K562 (cell line): ENCODE results near the gene CAB39. TPM values are rescaled to one million over a fixed set of nuclear protein-coding genes. Genes with fewer than 3 reads are reported as not detected.

ENCODE experiments used
- ATAC-seq: fragments of 200-7000 bp; cut with Tn5 transposase; 3 replicates; pipeline ENCODE4 v1.9.1; 2020; ENCODE audit warnings: moderate library complexity
- BruUV-seq: library from RNA; stranded (reverse); fragments of 400-500 nt; replicated peaks from 2 replicates; lab custom pipeline; 2021; lab: Mats Ljungman, UMichigan
- CTCF ChIA-PET: fragments of 300-600 bp; formaldehyde crosslinking; extraction: SDS; loops from one replicate; lab custom pipeline; 2021; ENCODE audit warnings: low intra/inter-chr PET ratio; lab: Yijun Ruan, JAX
- POLR2A ChIA-PET: fragments of 300-600, 350-650 bp; sonication (Branson Sonifier 250); formaldehyde crosslinking; extraction: SDS; loops from one replicate; lab custom pipeline; 2021; ENCODE audit warnings: antibody characterized with exemption, inconsistent platforms; lab: Yijun Ruan, JAX
- DNase-seq, 4 experiments: peaks; one replicate each; pipeline versions ENCODE4 v3.0.0 to v3.0.0-alpha.2; 2011 to 2018; ENCODE audit warnings: low spot score in 3 of 4, mixed read lengths in 3 of 4; ENCODE audit errors: extremely low read depth in 1 of 4
- FAIRE-seq: peaks from 2 replicates; lab custom pipeline; 2011; peaks lifted over from hg19 to GRCh38; lab: Jason Lieb, UNC
- H2AFZ ChIP-seq: 2 replicates; pipeline ENCODE4 v1.6.0; 2011; ENCODE audit warnings: low read depth, low read length, control low read depth, inconsistent platforms
- H3K27ac ChIP-seq: fragments of 200-600 bp; 3 replicates; pipeline ENCODE4 v1.8.0; 2011; ENCODE audit warnings: low read depth, mild to moderate bottlenecking, control low read depth, inconsistent platforms, low read length, moderate library complexity, mixed read lengths; ENCODE audit errors: extremely low read depth
- H3K27me3 ChIP-seq, 2 experiments: fragments of 300-600 bp in 1 of 2; 2 replicates in 1 of 2; 3 replicates in 1 of 2; pipeline versions ENCODE4 v1.6.0 to v1.8.0; 2011; ENCODE audit warnings: inconsistent platforms in 2 of 2, low read length in 2 of 2, mild to moderate bottlenecking in 1 of 2, mixed read lengths in 1 of 2, moderate library complexity in 1 of 2; ENCODE audit not compliant: control insufficient read depth in 2 of 2, insufficient read depth in 2 of 2
- H3K36me3 ChIP-seq: fragments of 300-600 bp; 3 replicates; pipeline ENCODE4 v1.8.0; 2011; ENCODE audit warnings: mild to moderate bottlenecking, low read length, inconsistent platforms; ENCODE audit not compliant: control insufficient read depth, insufficient read depth
- H3K4me1 ChIP-seq, 2 experiments: fragments of 200-600 bp in 1 of 2; replicated peaks in 1 of 2; 2 replicates in 1 of 2; 3 replicates in 1 of 2; pipeline versions ENCODE4 v1.5.1 to v1.8.0; 2011; ENCODE audit warnings: inconsistent platforms in 2 of 2, low read length in 2 of 2, mild to moderate bottlenecking in 1 of 2, mixed read lengths in 1 of 2, moderate library complexity in 1 of 2; ENCODE audit not compliant: control insufficient read depth in 2 of 2, insufficient read depth in 2 of 2
- H3K4me2 ChIP-seq: 2 replicates; pipeline ENCODE4 v1.6.1; 2011; ENCODE audit warnings: low read length, control low read depth, inconsistent platforms, mixed read lengths; ENCODE audit not compliant: insufficient read depth
- H3K4me3 ChIP-seq: fragments of 200-600 bp; sonication (generic), shearing (Covaris generic); 2 replicates; pipeline ENCODE4 v1.5.1; 2016; ENCODE audit warnings: control low read depth, inconsistent platforms
- H3K79me2 ChIP-seq: fragments of 200-600 bp; 3 replicates; pipeline ENCODE4 v1.8.0; 2011; ENCODE audit warnings: low read length, inconsistent platforms; ENCODE audit not compliant: control insufficient read depth, insufficient read depth
- H3K9ac ChIP-seq, 2 experiments: 2 replicates each; pipeline versions ENCODE4 v1.6.0 to v1.6.1; 2011; ENCODE audit warnings: low read depth in 2 of 2, low read length in 2 of 2, control low read depth in 1 of 2, inconsistent platforms in 1 of 2, mild to moderate bottlenecking in 1 of 2, mixed read lengths in 1 of 2; ENCODE audit not compliant: insufficient read depth in 1 of 2
- H3K9me1 ChIP-seq: one replicate; pipeline ENCODE4 v1.6.0; 2011; ENCODE audit warnings: inconsistent platforms, mild to moderate bottlenecking, low read length, moderate library complexity; ENCODE audit not compliant: control insufficient read depth, insufficient read depth
- H3K9me3 ChIP-seq: replicated peaks from 2 replicates; pipeline ENCODE4 v1.5.1; 2011; ENCODE audit warnings: low read depth, low read length, inconsistent platforms; ENCODE audit not compliant: control insufficient read depth, insufficient read depth
- H4K20me1 ChIP-seq: replicated peaks from 2 replicates; pipeline ENCODE4 v1.6.1; 2011; ENCODE audit warnings: low read length, inconsistent platforms, mixed read lengths; ENCODE audit not compliant: control insufficient read depth, insufficient read depth
- ATF1 ChIP-seq, 2 experiments: fragments of 450-650 bp in 1 of 2; IDR thresholded peaks; 2 replicates each; pipeline ENCODE4 v1.6.1; 2016; ENCODE audit warnings: missing compliant biosample characterization in 1 of 2, missing genetic modification characterization in 1 of 2
- CAMTA2 ChIP-seq: fragments of 250-450 bp; sonication (Bioruptor Pico); conservative IDR thresholded peaks from 2 replicates; pipeline ENCODE4 v1.5.1; 2022
- FOS ChIP-seq: IDR thresholded peaks from 3 replicates; pipeline ENCODE4 v1.6.1; 2011; ENCODE audit not compliant: insufficient read length; ENCODE audit errors: extremely low read depth
- HNRNPLL ChIP-seq: fragments of 200-400 bp; formaldehyde crosslinking; IDR thresholded peaks from 2 replicates; pipeline ENCODE4 v1.6.1; 2017; ENCODE audit warnings: low read length, low read depth, mild to moderate bottlenecking; ENCODE audit not compliant: poor library complexity, severe bottlenecking
- ILK ChIP-seq: fragments of 450-650 bp; IDR thresholded peaks from 2 replicates; pipeline ENCODE4 v1.6.1; 2016; ENCODE audit warnings: missing genetic modification characterization, low read depth, mild to moderate bottlenecking, missing compliant biosample characterization, moderate library complexity, borderline replicate concordance
- IRF2 ChIP-seq: sonication (generic); formaldehyde crosslinking; IDR thresholded peaks from 2 replicates; pipeline ENCODE4 v1.8.1; 2022; ENCODE audit warnings: mild to moderate bottlenecking, missing genetic modification reagents
- KAT8 ChIP-seq: fragments of 450-650 bp; IDR thresholded peaks from 2 replicates; pipeline ENCODE4 v1.6.1; 2016; ENCODE audit warnings: low read depth, mild to moderate bottlenecking
- NR2C2 ChIP-seq, 2 experiments: fragments of 200-800 bp in 1 of 2; sonication (Bioruptor generic) in 1 of 2; sonication (generic) in 1 of 2; formaldehyde crosslinking in 1 of 2; IDR thresholded peaks; 2 replicates each; pipeline versions ENCODE4 v1.6.1 to v1.8.0; 2016 to 2022; ENCODE audit warnings: mild to moderate bottlenecking in 1 of 2, missing compliant biosample characterization in 1 of 2, missing genetic modification characterization in 1 of 2, missing genetic modification reagents in 1 of 2
- POLR2B ChIP-seq: fragments of 450-650 bp; IDR thresholded peaks from 2 replicates; pipeline ENCODE4 v1.6.1; 2018; ENCODE audit warnings: low read depth; ENCODE audit not compliant: partially characterized antibody
- SRSF9 ChIP-seq: fragments of 200-400 bp; formaldehyde crosslinking; IDR thresholded peaks from 2 replicates; pipeline ENCODE4 v1.6.1; 2017; ENCODE audit warnings: low read depth, low read length, borderline replicate concordance
- THRAP3 ChIP-seq: fragments of 450-650 bp; IDR thresholded peaks from 2 replicates; pipeline ENCODE4 v1.6.1; 2016; ENCODE audit warnings: mild to moderate bottlenecking, inconsistent platforms, borderline replicate concordance
- ZBTB43 ChIP-seq: sonication (generic); formaldehyde crosslinking; IDR thresholded peaks from 2 replicates; pipeline ENCODE4 v1.8.0; 2023; ENCODE audit warnings: mild to moderate bottlenecking, missing genetic modification reagents
- ZFP1 ChIP-seq: fragments of 450-650 bp; formaldehyde crosslinking; IDR thresholded peaks from 2 replicates; pipeline ENCODE4 v1.4.0; 2020; ENCODE audit warnings: mild to moderate bottlenecking, mixed read lengths
- ZNF311 ChIP-seq: fragments of 250-450 bp; sonication (Bioruptor Pico); IDR thresholded peaks from 2 replicates; pipeline ENCODE4 v1.4.0; 2020; ENCODE audit warnings: mild to moderate bottlenecking, moderate library complexity
- WGBS: fragments of 100-300 bp; shearing (Covaris generic); methylation state at CpG from one replicate; pipeline ENCODE4 v1.1.6; 2016; ENCODE audit warnings: low coverage, mixed read lengths; ENCODE audit not compliant: insufficient coverage; ENCODE audit errors: missing lambda C conversion rate; 5-methylcytosine and 5-hydroxymethylcytosine counted together
- in situ Hi-C: fragments of 300-500 bp; cut with MboI; formaldehyde crosslinking; loops from 4 replicates; pipeline ENCODE4 v1.15.0; 2018; ENCODE audit warnings: inconsistent platforms, mixed read lengths
- intact Hi-C: fragments of 100-400 bp; cut with micrococcal nuclease; formaldehyde crosslinking; loops from 2 replicates; pipeline ENCODE4 v1.14.2; 2022
- polyA plus RNA-seq, 8 experiments: library from polyadenylated mRNA; depleted of rRNA in 4 of 8; stranded (reverse) in 5 of 8; unstranded in 3 of 8; fragments of >200 nt; fragmentation: Nextera tagmentation in 2 of 8; fragmentation: Illumina TruSeq in 1 of 8; extraction: Ambion mirVana in 2 of 8; extraction: Trizol in 1 of 8; gene quantifications; 2 replicates each; pipeline versions ENCODE4 v1.2.1 to v1.2.3, GENCODE V29; 2011 to 2014; ENCODE audit warnings: inconsistent platforms in 1 of 8, missing spikeins in 1 of 8
- total RNA-seq, 7 experiments: library from RNA; depleted of rRNA in 6 of 7; stranded (reverse); fragments of >200 nt in 6 of 7; fragmentation: Illumina TruSeq in 2 of 7; extraction: Trizol in 2 of 7; gene quantifications; 2 replicates each; pipeline versions ENCODE4 v1.2.1 to v1.2.3, GENCODE V29; 2011 to 2021; ENCODE audit warnings: low replicate concordance in 1 of 7
- TF ChIP-seq, protein P1 (sequence below): fragments of 450-650 bp; IDR thresholded peaks from 2 replicates; pipeline ENCODE4 v1.6.1; 2017; ENCODE audit warnings: mild to moderate bottlenecking, moderate library complexity
- TF ChIP-seq, protein P2 (sequence below): fragments of 150-350 bp; IDR thresholded peaks from 2 replicates; pipeline ENCODE4 v1.6.1; 2014; ENCODE audit warnings: low read depth, mild to moderate bottlenecking, low read length, borderline replicate concordance

CAB39 gene
- total and polyA plus RNA-seq, 9 of the 15 experiments (the other 6 are each of a cell fraction or from before 2014, with no cell fraction given), result 27.2 to 94.4 (median 70.1) TPM

DNA sequence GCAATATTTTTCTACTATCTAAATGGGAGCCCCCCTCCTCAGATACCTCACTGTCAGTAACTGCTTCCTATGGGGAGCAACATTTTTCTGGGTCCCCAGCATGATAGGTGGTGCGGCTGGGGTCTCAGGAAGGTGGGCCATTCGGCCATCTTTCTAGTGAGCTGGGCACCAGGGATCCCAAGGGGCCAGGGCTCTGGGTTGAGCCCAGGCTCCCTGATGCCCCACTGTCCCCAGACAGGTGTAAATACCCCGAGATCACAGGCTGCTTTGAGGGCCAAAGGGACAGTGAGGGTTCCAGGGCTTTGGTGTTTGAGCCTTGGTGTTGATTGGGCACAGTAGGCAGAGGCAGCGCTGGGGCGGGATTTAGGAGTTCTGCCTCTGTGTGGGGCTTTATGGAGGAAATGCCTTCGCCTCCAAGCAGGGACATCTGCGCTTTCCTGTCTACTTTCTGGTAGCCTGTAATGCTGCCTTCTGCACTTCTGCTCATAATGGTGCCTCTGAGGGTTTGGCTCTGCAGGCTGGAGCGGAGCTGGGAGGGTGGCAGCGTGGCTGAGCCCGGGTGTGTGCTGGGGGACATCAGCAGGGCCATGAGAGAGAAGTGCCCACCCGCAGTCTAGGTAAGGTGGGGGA lies 157.4 kb downstream of the CAB39 start:
- in situ Hi-C loops (no loop called here), intact Hi-C loops (no loop called here)
- Histone ChIP-seq H3K79me2 (peaks cover 3% of the 10 kb centered on the region; the same call in 1 of the 3 replicates), H2AFZ (no peak overlapping the region), H4K20me1 (peaks cover 9% of the 10 kb centered on the region), H3K9ac (peak overlapping the region in 1 of 2 experiments; percentile 58; a peak in 1 of 4 replicates), H3K9me3 (no peaks in the 10 kb centered on the region), H3K27me3 (no peaks in the 10 kb centered on the region), H3K9me1 (no peaks in the 10 kb centered on the region), H3K4me3 (no peak overlapping the region), H3K4me1 (peaks cover 0 to 38% of the 10 kb centered on the region in 2 experiments; a peak in 3 of 5 replicates), H3K27ac (no peak overlapping the region), H3K4me2 (no peak overlapping the region), H3K36me3 (no peaks in the 10 kb centered on the region)
- DNase-seq, result no peak
- 88% methylated on average over 5 of the region's 11 CpGs for WGBS
- no TSS peak for BruUV-seq
- ChIA-PET POLR2A (interaction anchor here (0.8 to 1.5 kb wide), 4 partner anchors 8 to 33 kb away, joined by 3 to 5 read pairs (median 4); no protein-coding TSS in a partner anchor), CTCF (no interaction called here)
- FAIRE-seq, result no peak
- no peak for ATAC-seq
- TF ChIP-seq FOS (no peak), POLR2B (no peak), THRAP3 (no peak), KAT8 (no peak), SRSF9 (no peak), ZBTB43 (no peak), NR2C2 (CRISPR knock-in tag; IDR thresholded peaks at IDR 0.05) (no peak), NR2C2 (tag; IDR thresholded peaks at IDR 0.05) (no peak), ILK (no peak), HNRNPLL (no peak), ZFP1 (CRISPR knock-in tag) (no peak), IRF2 (CRISPR knock-in tag) (no peak), CAMTA2 (CRISPR knock-in tag) (no peak), ZNF311 (CRISPR knock-in tag) (no peak), ATF1 (CRISPR knock-in tag; IDR thresholded peaks at IDR 0.05) (no peak), ATF1 (tag; IDR thresholded peaks at IDR 0.05) (no peak)
- TF ChIP-seq, protein P1, sequence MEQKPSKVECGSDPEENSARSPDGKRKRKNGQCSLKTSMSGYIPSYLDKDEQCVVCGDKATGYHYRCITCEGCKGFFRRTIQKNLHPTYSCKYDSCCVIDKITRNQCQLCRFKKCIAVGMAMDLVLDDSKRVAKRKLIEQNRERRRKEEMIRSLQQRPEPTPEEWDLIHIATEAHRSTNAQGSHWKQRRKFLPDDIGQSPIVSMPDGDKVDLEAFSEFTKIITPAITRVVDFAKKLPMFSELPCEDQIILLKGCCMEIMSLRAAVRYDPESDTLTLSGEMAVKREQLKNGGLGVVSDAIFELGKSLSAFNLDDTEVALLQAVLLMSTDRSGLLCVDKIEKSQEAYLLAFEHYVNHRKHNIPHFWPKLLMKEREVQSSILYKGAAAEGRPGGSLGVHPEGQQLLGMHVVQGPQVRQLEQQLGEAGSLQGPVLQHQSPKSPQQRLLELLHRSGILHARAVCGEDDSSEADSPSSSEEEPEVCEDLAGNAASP, result no peak
- TF ChIP-seq, protein P2, sequence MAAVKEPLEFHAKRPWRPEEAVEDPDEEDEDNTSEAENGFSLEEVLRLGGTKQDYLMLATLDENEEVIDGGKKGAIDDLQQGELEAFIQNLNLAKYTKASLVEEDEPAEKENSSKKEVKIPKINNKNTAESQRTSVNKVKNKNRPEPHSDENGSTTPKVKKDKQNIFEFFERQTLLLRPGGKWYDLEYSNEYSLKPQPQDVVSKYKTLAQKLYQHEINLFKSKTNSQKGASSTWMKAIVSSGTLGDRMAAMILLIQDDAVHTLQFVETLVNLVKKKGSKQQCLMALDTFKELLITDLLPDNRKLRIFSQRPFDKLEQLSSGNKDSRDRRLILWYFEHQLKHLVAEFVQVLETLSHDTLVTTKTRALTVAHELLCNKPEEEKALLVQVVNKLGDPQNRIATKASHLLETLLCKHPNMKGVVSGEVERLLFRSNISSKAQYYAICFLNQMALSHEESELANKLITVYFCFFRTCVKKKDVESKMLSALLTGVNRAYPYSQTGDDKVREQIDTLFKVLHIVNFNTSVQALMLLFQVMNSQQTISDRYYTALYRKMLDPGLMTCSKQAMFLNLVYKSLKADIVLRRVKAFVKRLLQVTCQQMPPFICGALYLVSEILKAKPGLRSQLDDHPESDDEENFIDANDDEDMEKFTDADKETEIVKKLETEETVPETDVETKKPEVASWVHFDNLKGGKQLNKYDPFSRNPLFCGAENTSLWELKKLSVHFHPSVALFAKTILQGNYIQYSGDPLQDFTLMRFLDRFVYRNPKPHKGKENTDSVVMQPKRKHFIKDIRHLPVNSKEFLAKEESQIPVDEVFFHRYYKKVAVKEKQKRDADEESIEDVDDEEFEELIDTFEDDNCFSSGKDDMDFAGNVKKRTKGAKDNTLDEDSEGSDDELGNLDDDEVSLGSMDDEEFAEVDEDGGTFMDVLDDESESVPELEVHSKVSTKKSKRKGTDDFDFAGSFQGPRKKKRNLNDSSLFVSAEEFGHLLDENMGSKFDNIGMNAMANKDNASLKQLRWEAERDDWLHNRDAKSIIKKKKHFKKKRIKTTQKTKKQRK, result no peak
